ENCODE results near the gene LACTBL1. TPM values are rescaled to one million over a fixed set of nuclear protein-coding genes. Genes with fewer than 3 reads are reported as not detected.

LACTBL1 gene
- total and polyA plus RNA-seq, 4 donors: not detected

GRCh38 chr1:23020706-23021405 lies 48.2 kb upstream of the LACTBL1 start:
- H3K27me3 ChIP-seq (ENCODE audit: control insufficient read depth in 4 of 4, insufficient read depth in 4 of 4, low read length in 3 of 4): no peaks in the 10 kb centered on the region
- no peak for DNase-seq (ENCODE audit: low spot score)
- H3K4me1 ChIP-seq (ENCODE audit: control insufficient read depth in 4 of 4, insufficient read depth in 4 of 4, low read length in 3 of 4): peaks cover 1 to 12% (median 8%) of the 10 kb centered on the region in 4 donors
- 45% methylated on average over 7 of the region's 7 CpGs for WGBS
- H3K27ac ChIP-seq (ENCODE audit: low read depth in 1 of 2, low read length in 2 of 2): no peak overlapping the region
- TF ChIP-seq HNF4A (conservative IDR thresholded peaks at IDR 0.05) (peak; percentile 17 to 24), SP1 (IDR thresholded peaks at IDR 0.05) (no peak)
- H3K4me3 ChIP-seq (ENCODE audit: low read depth in 1 of 3, low read length in 3 of 3): peak overlapping the region; percentile 82 to 97 (median 87)
- H3K9ac ChIP-seq (ENCODE audit: low read depth in 1 of 2, low read length in 2 of 2): peak overlapping the region in 1 of 2 donors; percentile 88
- no peaks in the 10 kb centered on the region for H3K9me3 ChIP-seq (ENCODE audit: control insufficient read depth in 4 of 4, low read length in 3 of 4)
- H3K36me3 ChIP-seq (ENCODE audit: control insufficient read depth in 4 of 4, insufficient read depth in 3 of 4, low read depth in 1 of 4, low read length in 3 of 4): peaks cover 0 to 1% (median 0%) of the 10 kb centered on the region in 4 donors

DNA sequence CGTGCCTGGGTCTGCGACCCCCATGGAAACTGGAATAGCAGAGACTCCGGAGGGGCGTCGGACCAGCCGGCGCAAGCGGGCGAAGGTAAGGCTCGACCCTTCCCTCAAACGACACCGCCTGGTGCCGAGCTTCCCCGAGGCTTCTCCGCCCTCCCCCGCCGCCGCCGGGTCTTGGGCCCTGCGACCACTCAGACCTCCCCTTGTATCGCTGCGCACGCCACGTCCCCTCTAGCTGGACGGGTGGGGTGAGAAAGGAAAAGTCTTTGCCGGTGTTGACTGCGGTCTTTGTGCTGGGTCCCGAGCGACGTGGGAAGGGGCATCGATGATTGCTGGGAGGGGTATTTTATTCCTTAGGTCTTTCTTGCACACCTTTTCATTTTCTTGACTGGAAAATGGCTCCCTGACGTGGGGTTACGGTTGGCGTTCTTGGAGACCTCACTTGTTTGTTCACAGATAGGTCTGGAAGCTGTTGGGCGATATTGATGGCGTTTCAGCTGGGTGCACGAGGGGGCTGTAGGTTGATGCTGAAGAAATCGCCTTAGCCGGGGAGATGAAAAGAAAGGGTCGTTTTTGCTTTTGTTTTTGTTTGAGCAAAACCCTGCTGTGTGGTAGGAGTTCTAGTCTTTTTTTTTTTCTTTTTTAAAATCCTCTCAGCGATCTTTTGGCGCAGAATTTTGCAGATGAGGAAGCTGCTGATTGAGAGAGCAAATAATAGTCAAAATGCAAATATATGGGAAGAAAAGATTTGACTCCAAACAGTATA lies 47.4 kb upstream of the LACTBL1 start:
- peaks cover 0 to 1% (median 0%) of the 10 kb centered on the region in 4 donors for H3K36me3 ChIP-seq (ENCODE audit: control insufficient read depth in 4 of 4, insufficient read depth in 3 of 4, low read depth in 1 of 4, low read length in 3 of 4)
- DNase-seq (ENCODE audit: low spot score): peak; percentile 57
- no peaks in the 10 kb centered on the region for H3K9me3 ChIP-seq (ENCODE audit: control insufficient read depth in 4 of 4, low read length in 3 of 4)
- peaks cover 0 to 12% (median 8%) of the 10 kb centered on the region in 4 donors for H3K4me1 ChIP-seq (ENCODE audit: control insufficient read depth in 4 of 4, insufficient read depth in 4 of 4, low read length in 3 of 4)
- H3K4me3 ChIP-seq (ENCODE audit: low read depth in 1 of 3, low read length in 3 of 3): peak overlapping the region; percentile 82 to 97 (median 87)
- H3K27me3 ChIP-seq (ENCODE audit: control insufficient read depth in 4 of 4, insufficient read depth in 4 of 4, low read length in 3 of 4): no peaks in the 10 kb centered on the region
- TF ChIP-seq NR2F2 (IDR thresholded peaks at IDR 0.05) (no peak), MAX (IDR thresholded peaks at IDR 0.05) (no peak), SP1 (IDR thresholded peaks at IDR 0.05) (no peak), YY1 (IDR thresholded peaks at IDR 0.05) (peak; percentile 39), JUND (IDR thresholded peaks at IDR 0.05) (no peak), EGR1 (IDR thresholded peaks at IDR 0.05; ENCODE audit: low read depth in 2 of 2) (no peak), TAF1 (conservative IDR thresholded peaks at IDR 0.05) (no peak)
- TF ChIP-seq, protein P1, sequence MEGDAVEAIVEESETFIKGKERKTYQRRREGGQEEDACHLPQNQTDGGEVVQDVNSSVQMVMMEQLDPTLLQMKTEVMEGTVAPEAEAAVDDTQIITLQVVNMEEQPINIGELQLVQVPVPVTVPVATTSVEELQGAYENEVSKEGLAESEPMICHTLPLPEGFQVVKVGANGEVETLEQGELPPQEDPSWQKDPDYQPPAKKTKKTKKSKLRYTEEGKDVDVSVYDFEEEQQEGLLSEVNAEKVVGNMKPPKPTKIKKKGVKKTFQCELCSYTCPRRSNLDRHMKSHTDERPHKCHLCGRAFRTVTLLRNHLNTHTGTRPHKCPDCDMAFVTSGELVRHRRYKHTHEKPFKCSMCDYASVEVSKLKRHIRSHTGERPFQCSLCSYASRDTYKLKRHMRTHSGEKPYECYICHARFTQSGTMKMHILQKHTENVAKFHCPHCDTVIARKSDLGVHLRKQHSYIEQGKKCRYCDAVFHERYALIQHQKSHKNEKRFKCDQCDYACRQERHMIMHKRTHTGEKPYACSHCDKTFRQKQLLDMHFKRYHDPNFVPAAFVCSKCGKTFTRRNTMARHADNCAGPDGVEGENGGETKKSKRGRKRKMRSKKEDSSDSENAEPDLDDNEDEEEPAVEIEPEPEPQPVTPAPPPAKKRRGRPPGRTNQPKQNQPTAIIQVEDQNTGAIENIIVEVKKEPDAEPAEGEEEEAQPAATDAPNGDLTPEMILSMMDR (IDR thresholded peaks at IDR 0.05; ENCODE audit: low read depth, low read length, missing input control): no peak
- H3K27ac ChIP-seq (ENCODE audit: low read depth in 1 of 2, low read length in 2 of 2): peak overlapping the region; percentile 70 to 87
- peak overlapping the region; percentile 86 to 88 for H3K9ac ChIP-seq (ENCODE audit: low read depth in 1 of 2, low read length in 2 of 2)
- under 1% methylated on average over 42 of the region's 42 CpGs for WGBS

DNA sequence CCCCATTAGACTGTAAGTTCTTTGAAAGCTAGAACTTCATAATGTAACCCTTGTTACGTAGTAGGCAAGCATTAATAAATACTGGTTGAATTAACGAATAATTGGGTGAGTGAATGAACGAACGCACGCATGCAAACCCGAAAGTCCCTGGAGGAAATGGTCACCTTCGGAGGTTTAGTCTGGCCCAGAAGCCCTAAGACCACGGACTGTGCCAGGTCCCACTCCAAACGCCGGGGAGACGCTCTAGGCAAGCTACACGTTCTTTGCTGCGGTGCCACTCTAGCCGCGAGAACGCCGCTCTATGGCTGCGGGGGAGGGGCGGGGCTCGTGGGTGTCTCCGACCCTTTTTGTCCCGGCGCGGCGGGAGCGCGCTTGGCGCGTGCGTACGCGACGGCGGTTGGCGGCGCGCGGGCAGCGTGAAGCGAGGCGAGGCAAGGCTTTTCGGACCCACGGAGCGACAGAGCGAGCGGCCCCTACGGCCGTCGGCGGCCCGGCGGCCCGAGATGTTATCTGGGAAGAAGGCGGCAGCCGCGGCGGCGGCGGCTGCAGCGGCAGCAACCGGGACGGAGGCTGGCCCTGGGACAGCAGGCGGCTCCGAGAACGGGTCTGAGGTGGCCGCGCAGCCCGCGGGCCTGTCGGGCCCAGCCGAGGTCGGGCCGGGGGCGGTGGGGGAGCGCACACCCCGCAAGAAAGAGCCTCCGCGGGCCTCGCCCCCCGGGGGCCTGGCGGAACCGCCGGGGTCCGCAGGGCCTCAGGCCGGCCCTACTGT lies 46.6 kb upstream of the LACTBL1 start, which contains the start of gene KDM1A:
Gene KDM1A (plus strand): TSS at position 375 of the 769 bp plus-strand sequence. CDS start 129 bp downstream, at position 504.
- peak; percentile 98 for DNase-seq (ENCODE audit: low spot score)
- Histone ChIP-seq H3K27ac (ENCODE audit: low read depth in 1 of 2, low read length in 2 of 2) (peak within 1 kb of the TSS; percentile 70 to 87), H3K4me1 (ENCODE audit: control insufficient read depth in 4 of 4, insufficient read depth in 4 of 4, low read length in 3 of 4) (peaks cover 0 to 12% (median 8%) of the 10 kb centered on the region in 4 donors), H3K27me3 (ENCODE audit: control insufficient read depth in 4 of 4, insufficient read depth in 4 of 4, low read length in 3 of 4) (no peaks in the 10 kb centered on the region), H3K9ac (ENCODE audit: low read depth in 1 of 2, low read length in 2 of 2) (peak within 1 kb of the TSS; percentile 88 to 93), H3K9me3 (ENCODE audit: control insufficient read depth in 4 of 4, low read length in 3 of 4) (no peaks in the 10 kb centered on the region), H3K4me3 (ENCODE audit: low read depth in 1 of 3, low read length in 3 of 3) (peak within 1 kb of the TSS; percentile 82 to 97 (median 87)), H3K36me3 (ENCODE audit: control insufficient read depth in 4 of 4, insufficient read depth in 3 of 4, low read depth in 1 of 4, low read length in 3 of 4) (peaks cover 0 to 1% (median 0%) of the 10 kb centered on the region in 4 donors)
- WGBS: under 1% methylated on average over 85 of the region's 85 CpGs
- TF ChIP-seq NR2F2 (IDR thresholded peaks at IDR 0.05) (peak; percentile 29), RAD21 (IDR thresholded peaks at IDR 0.05) (peak; percentile 17 to 43), YY1 (IDR thresholded peaks at IDR 0.05) (peak; percentile 91), FOXA1 (IDR thresholded peaks at IDR 0.05) (no peak), GABPA (IDR thresholded peaks at IDR 0.05 in 1 of 2, conservative IDR thresholded peaks at IDR 0.05 in 1 of 2) (peak in 1 of 2 donors; percentile 78), SP1 (IDR thresholded peaks at IDR 0.05) (peak; percentile 69), RXRA (IDR thresholded peaks at IDR 0.05) (peak; percentile 52 to 62), JUND (IDR thresholded peaks at IDR 0.05) (peak; percentile 25 to 77), HNF4A (conservative IDR thresholded peaks at IDR 0.05) (peak; percentile 64), EGR1 (IDR thresholded peaks at IDR 0.05; ENCODE audit: low read depth in 2 of 2) (peak in 1 of 2 donors; percentile 47), MAX (IDR thresholded peaks at IDR 0.05) (peak; percentile 84), FOXA2 (IDR thresholded peaks at IDR 0.05) (no peak), TAF1 (conservative IDR thresholded peaks at IDR 0.05) (peak; percentile 95), REST (IDR thresholded peaks at IDR 0.05) (peak; percentile 76)
- TF ChIP-seq, protein P2, sequence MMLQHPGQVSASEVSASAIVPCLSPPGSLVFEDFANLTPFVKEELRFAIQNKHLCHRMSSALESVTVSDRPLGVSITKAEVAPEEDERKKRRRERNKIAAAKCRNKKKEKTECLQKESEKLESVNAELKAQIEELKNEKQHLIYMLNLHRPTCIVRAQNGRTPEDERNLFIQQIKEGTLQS (IDR thresholded peaks at IDR 0.05): no peak
